NCI-H460 (cell line): ENCODE results near the gene SUSD4. TPM values are rescaled to one million over a fixed set of nuclear protein-coding genes. Genes with fewer than 3 reads are reported as not detected.

ENCODE experiments used
- DNase-seq: peaks from one replicate; pipeline ENCODE4 v3.0.0-alpha.2; 2016; ENCODE audit warnings: low read depth; ENCODE audit errors: extremely low read depth
- total RNA-seq: library from RNA; depleted of rRNA; stranded (reverse); fragments of >200 nt; shearing (Covaris generic); gene quantifications from 2 replicates; pipeline ENCODE4 v1.2.3, GENCODE V29; 2014

Gene SUSD4
- total RNA-seq, 1 experiment from 2014 or later, result not detected

GRCh38 chr1:223331301-223331700 lies 32.7 kb downstream of the SUSD4 start:
- DNase-seq, result no peak

DNA sequence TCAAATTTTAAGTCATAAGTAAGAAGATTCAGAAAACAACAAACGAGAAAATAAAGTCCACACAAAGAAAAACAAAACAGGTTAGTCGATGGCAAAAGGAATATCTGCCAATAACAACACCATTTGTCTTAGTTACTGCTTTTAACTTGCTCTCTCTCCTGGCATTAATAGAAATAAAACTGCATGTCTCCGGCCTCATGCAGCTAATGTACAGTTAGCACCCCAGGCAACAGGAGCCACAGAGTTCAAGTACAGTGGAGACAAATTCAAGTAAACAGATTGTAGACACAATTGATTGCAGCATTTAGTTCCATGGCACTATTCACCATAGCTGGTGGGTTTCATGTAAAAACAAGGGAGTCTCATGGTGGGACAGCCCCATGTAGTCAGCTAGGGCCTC lies 33.5 kb downstream of the SUSD4 start:
- no peak for DNase-seq

- no peak for DNase-seq
Observed at GRCh38 chr1:223329664-223330415, 34.1 kb downstream of the SUSD4 start.

GRCh38 chr1:223329252-223329651 lies 34.7 kb downstream of the SUSD4 start:
- DNase-seq, result no peak

DNA sequence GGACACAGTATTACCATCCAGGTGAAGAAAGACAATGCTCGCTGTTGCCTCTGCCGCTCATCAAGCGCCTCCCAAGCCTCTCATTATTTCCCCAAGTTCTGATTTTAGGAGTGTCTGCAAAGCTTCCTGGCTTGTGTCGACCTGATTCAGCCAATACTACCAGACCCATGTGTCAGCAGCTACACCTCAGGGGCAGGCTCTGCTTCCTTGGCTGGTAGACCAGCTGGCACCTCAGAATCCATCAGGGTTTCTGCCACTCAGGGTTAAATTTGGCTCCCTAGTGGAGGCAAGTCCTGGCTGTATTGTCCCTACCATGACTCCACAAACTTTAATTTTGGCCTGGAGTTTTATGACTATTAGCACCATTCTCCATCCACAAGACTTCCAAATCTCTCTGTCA lies 35.4 kb downstream of the SUSD4 start:
- no peak for DNase-seq

GRCh38 chr1:223326776-223327175 lies 37.2 kb downstream of the SUSD4 start:
- DNase-seq, result no peak

GRCh38 chr1:223323491-223324484 lies 40.2 kb downstream of the SUSD4 start:
- no peak for DNase-seq

GRCh38 chr1:223322868-223323267 lies 41.1 kb downstream of the SUSD4 start:
- no peak for DNase-seq

GRCh38 chr1:223320959-223321358 lies 43.0 kb downstream of the SUSD4 start:
- no peak for DNase-seq

GRCh38 chr1:223319905-223320580 lies 43.9 kb downstream of the SUSD4 start:
- DNase-seq, result no peak

DNA sequence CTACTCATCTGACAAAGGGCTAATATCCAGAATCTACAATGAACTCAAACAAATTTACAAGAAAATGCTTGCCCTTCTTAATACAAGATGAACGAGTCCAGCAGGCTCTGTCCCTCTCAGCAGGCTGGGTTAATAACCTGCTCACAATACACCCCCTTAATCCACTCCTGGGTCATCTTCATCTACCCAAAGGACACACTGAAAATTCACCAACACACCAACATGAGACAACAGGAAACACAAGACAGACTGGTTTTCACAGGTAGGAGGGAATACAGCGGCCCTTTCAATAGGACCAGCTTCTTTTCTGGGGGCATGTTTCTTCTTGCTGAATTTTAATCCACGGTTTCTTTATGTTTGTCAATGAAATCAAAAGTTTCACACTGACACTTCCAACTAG lies 44.6 kb downstream of the SUSD4 start:
- DNase-seq, result no peak

- DNase-seq, result no peak
Observed at GRCh38 chr1:223316082-223316481, 47.9 kb downstream of the SUSD4 start.

DNA sequence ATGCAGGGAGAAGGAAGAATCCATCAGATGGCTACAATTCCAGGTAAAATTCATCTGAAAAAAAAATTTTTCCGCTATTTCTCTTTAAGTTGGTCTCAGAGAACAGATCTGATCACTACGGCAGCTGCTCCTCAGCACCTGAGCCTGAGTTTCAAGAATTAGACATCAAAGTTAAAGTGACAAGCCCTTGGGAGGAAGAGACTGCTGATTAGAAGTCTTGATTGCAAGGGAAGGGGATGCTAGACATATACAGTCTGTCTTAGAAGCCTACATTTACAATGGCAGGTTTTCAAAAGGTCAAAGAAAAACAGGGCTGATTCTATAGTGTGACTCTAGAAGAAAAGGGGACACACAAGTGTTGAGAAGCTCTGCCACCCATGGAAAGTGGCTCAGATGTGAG lies 48.3 kb downstream of the SUSD4 start:
- DNase-seq, result no peak

- no peak for DNase-seq
Observed at GRCh38 chr1:223313415-223313754, 50.6 kb downstream of the SUSD4 start.

DNA sequence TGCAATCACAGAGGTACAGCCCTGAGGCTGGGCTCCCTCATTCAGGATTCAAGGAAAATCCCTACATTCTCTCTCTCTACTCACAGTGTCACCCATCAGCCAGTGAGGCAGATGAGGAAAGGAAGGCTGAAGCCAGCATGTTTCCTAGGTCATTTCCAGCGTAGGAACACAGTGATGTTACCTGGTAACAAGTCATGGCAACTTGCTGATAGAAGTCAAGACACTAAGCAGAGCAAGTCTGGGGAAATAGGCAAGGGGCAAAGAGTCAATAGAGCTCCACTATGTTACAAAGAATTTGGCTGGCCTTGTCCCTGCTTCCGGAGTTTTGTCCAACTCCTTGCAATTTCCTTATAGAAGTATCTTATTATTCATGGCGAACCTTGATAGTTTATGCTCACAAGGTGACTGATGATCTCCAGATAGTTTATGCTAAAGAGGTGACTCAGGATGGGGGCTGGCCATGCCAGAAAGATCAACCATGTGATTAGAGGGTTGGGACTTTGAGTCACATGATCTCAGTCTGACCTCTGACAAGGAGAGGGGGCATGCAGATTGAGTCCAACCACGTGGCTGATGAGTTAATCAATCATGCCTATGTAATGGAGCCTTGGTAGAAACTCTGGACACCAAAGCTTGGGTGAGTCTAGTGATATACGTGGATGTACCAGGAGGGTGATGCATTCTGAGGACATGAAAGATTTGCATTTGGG lies 51.1 kb downstream of the SUSD4 start:
- DNase-seq, result no peak

GRCh38 chr1:223312273-223312672 lies 51.7 kb downstream of the SUSD4 start:
- no peak for DNase-seq

DNA sequence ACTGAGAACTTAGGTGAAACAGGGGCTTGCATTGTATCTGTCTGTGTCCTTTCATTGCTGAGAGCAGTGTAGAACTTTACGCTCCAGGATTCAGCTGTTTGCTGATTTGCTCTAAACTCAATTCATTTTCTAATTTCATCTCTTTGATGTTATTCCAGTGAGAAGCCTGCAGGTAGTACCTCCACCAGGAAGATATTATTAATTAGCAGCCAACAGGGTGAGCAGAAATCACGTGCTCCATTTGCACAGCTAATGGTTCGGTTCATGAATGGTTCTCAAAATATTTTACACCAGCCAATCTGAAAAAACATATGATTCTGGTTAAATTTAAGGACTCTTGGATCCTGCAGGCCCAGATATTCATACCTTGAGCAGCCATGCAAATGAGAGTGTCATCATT lies 52.1 kb downstream of the SUSD4 start:
- DNase-seq, result no peak

DNA sequence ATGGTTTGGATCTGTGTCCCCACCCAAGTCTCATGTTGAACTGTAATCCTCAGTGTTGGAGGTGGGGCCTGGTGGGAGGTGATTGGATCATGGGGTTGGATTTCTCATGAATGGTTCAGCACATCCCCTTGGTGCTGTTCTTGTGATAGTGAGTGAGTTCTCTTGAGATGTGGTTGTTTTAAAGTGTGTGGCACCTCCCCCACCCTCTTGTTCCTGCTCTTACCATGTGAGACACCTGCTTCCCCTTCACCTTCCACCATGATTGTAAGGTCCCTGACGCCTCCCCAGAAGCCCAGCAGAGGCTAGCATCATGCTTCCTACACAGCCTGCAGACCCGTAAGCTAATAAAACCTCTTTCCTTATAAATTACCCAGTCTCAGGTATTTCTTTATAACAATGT lies 55.8 kb downstream of the SUSD4 start:
- DNase-seq, result no peak

- no peak for DNase-seq
Observed at GRCh38 chr1:223307544-223307943, 56.4 kb downstream of the SUSD4 start.

DNA sequence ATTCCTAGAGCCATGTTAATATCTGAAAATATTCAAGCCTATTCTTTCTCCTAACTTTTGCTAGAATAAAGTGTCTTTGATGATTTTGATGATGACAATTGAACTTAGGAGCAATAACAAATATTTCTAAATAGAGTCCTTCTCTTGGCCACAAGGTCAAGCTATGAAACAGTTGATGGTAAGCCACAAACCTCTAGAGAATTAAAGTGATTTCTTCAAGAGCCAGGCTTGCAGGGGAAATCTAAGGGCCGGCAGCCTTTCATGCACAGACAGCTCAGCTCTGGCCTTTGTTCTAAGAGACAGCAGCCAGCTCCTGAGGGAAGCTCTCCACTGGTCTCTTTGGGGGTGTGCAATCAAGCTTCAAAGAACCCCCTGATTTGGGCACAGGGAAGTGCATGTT lies 59.0 kb downstream of the SUSD4 start:
- DNase-seq, result no peak

DNA sequence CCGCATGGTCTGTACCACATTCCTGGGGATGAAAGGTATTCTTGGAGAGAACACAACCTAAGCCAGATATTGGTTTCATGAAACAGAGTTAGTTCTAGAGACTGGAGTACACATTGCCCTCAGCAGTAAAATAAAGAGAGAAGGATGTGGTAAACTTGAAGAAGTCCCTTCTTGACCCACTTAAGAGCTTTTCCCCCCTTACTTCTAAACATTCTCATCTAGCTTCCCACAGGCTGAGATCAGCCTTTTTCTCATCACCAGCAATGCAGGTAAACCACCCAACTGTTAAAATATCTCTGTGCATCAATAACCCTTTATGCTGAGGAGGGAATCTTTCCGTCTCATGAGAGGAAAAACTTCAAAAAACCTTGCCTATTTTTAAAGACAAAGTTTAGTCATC lies 62.6 kb downstream of the SUSD4 start:
- DNase-seq, result no peak
